T1000 (cell line): ENCODE results near the gene YY1.
"Not testable (repeated sequence)": the region's sequence is repeated elsewhere in the genome, so short reads cannot be mapped to it uniquely, and the experiment has no call there.

Experiments
- DNase-seq: peaks from one replicate; lab custom pipeline; 2025; ENCODE audit warnings: mixed read lengths; lab: John Stamatoyannopoulos, UW

The YY1 gene

DNA sequence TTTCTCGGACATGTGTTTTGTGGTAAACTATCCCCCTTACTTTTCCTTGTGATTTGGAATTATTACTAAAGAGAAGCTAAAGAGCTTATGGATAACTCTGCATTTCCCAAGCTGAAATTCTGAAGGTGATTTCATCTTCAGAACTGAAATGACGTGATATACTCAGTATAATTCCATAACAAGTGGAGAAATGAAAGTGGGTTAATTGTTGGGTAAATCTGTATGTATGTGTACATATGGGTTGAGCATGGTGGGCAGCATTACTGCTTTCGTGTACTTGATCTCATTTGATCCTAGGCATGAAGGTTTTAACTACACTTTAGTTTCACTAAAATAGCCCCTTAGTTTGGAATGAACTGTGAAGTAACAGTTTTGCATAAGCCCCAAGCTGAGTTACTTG, 4.1 kb downstream of the YY1 start:
- no peak for DNase-seq

DNA sequence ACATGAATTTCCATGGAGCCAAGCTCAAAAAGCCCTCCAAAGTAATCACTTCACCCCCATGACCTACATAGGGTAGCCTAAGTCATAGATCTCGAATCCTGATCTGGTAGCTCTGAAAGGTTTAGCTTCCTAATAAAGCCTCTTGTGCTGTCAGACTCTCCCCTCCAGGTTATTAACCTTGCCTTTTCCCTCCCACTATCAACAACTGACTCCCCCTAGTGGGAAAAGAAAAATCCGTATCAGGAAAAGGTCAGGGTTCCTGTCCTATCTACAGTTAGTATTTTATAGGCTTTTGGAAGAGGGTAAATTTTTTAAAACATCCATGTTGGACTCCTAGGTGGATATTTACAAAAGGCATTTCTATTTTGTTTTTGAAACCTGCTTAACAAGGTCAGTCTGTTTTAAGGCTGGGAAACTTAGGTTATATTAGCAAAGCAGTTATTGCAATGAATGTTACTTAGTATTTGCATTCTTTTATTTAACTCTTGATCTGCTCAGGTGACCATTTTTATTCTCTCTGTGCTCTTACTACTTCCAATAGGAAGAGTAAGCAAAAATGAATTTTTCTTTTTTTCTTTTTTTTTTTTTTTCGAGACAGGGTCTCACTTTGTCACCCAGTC, 8.0 kb downstream of the YY1 start:
- DNase-seq, result no peak

GRCh38 chr14:100250732-100251465, 12.0 kb downstream of the YY1 start:
- no peak for DNase-seq

GRCh38 chr14:100252684-100253083, 13.7 kb downstream of the YY1 start:
- no peak for DNase-seq

GRCh38 chr14:100256339-100256895, 17.5 kb downstream of the YY1 start:
- DNase-seq, result no peak

DNA sequence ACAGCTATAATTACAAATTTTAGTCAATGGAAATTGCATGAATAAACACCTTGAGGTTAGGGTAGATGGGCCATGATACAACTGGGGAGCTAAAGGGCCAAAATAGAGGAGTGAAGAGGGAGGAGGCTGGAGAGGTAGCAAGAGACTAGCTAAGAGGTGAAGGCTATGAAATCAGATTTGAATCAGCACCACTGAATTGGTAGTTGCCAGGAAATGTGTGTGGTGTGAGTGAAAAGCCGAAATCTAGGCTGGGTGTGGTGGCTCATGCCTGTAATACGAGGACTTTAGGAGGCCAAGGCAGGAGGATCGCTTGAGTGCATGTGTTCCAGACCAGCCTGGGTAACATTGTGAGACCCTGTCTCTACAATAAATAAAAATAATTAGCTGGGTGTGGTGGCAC, 22.7 kb downstream of the YY1 start:
- DNase-seq, result no peak

DNA sequence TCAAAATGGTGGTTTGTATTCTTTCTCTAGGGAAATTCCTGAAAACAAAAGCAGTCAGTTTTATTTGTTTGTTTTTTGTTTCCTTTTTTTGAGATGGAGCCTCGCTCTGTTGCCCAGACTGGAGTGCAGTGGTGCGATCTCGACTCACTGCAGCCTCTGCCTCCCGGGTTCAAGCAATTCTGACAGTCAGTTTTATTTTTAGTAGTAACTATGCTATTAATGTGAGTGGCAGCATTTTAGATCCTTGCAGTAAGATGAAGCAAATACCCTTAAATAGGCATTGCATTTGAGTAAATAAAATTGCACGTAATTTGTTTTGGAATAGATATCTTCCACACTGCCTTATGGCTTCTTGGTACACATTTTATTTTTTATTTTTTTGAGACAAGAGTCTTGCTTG, 23.6 kb downstream of the YY1 start:
- DNase-seq, result no peak

- no peak for DNase-seq
Observed at GRCh38 chr14:100263141-100263540, 24.2 kb downstream of the YY1 start.

- no peak for DNase-seq
Observed at GRCh38 chr14:100267990-100268389, 29.0 kb downstream of the YY1 start.

GRCh38 chr14:100268591-100269207, 29.8 kb downstream of the YY1 start:
- no peak for DNase-seq

DNA sequence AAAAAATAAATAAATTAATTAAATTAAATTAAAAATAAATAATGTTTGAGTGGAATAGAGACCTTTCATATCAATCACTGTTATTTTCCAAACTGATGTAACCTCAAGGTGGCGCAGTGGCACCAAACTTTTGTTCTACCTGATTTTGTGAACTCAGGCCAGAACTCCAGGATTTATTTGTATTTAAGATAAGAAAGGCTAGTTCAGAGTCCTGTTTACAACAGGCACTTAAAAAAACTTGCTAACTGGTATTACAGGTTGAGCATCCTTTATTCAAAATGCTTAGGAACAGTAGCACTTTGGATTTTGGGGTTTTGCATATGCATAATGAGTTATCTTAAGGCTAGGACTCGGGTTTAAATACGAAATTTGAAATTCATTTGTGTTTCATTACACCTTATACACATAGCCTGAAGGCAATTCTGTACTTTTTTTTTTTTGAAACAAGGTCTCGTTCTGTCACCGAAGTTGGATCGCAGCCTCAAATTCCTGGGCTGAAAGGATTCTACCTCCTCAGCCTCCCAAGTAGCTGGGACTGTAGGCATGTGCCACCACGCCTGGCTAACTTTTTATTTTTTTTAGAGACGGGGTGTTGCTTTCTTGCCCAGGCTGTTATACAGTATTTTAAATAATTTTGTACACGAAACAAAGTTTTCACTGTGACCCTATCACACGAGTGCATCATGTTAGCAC, 32.4 kb downstream of the YY1 start:
- DNase-seq, result no peak

DNA sequence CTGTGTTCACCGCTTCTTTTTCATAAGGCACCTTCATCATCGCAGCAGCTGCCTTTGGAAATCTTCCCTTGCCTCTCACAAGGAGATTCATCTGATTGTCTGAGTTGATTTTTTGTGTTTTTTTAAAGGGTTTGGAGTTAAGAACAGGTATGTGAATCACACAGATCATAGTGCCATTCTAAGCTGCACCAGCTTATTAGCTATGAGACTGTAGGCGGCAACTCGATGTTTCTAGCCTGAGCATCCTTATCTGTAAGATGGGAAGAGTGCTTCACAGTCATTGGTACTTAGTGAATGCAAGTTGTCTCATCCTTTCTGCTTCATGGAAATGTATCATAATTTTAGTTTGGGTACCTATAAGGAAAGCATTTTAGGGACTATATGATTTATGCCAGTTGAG, 35.3 kb downstream of the YY1 start:
- no peak for DNase-seq

- no peak for DNase-seq
Observed at GRCh38 chr14:100275214-100275613, 36.3 kb downstream of the YY1 start.

- DNase-seq, result no peak
Observed at GRCh38 chr14:100278702-100279101, 39.8 kb downstream of the YY1 start.

DNA sequence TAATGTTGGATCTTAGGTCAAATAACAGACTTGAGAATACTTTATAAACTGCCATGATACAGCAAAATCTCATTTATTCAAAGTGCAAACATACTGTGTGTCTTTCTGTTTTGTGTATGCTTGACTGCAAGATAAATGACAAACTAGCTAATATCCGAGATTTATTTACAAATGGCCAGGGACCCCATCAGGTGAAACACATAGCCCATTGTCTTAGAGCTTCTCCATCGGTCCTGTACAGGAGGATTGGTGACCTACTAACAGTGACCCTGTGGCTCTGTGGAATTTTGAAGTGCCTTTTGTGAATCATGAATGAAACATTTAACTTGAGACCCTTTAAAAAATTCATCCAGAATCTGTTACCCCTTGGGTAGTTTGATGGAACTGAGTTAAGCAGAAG, 40.2 kb downstream of the YY1 start:
- DNase-seq, result no peak

- DNase-seq, result no peak
Observed at GRCh38 chr14:100279563-100279962, 40.6 kb downstream of the YY1 start.

DNA sequence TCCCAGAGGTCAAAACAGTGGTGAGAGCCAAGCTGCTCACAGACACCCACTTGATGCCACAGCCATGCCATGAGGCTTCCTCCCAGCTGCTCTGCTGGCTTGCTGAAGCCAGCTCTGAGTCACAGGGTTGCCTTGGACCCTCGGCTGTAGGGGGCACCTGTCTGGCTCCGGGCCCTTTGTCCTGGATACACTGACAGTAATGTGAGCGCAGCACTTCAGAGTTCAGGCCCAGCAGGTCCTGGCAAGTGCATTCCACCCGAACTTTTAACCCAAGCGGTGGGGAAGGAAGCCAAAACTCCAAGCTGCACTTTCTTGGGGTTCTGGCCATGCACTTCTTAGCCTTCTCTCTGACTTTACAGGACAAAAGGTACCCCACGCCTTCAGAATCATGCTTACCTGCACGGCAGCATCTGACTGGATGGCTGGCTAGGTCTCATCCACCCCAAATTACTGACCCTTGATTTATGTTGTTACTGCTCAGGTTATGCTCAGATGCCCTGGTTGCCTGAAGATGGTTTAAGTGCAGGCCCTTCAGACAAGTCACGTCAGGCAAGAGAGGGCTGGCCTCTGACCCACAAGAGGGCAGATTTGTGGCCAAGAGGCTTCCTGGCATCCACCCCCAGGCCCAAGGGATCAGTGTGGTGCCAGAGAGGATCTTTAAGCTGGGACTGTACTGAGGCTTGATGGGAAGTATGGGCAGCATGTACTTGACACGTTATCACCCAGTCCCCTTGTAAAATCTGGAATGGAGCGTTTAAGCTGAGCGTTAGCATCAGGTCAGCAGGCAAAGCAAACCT, 42.5 kb downstream of the YY1 start:
- no peak for DNase-seq

DNA sequence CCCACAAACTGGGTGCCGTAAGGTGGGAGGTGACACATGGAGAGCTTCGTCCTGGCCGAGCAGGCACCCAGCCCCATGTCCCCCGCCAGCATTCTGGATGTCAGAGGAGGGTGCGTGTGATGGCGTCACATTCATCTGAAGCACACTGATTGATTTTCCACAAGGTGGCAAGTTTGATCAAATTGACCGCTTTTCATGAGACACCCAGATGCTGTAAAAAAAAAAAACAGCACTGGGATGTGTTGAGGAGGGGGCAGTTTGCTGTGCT, 43.1 kb downstream of the YY1 start:
- DNase-seq, result no peak

DNA sequence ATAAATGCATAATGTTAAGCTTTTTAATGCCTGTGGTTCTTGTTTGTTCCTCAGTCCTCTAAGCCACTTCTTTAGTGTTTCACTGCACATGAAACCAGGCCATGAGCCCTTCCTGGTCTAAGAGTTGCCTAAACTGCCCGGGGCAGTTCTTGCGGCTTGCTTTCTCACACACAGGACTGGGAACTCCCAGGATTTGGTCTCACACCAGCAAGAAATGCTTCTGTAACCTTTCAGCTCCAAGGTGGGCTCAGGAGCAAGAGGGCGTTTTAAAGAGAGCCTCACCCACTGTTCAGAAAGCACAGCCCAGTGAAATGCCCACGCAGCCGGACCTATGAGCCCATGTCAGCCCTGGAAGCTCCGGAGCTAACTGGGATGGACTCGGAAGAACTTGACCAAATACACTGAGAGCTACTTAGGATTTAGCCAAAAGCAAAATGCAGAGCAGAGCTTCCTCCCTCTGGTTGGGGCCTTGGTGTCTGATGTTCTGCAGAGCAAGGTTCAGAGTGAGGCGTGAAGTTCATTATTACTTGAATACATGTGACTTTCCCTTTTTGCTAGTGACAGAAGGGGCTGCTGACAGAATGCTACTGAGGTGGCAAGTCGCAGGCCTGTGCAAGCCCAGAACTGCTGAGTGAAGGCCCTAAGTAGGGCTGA, 43.9 kb downstream of the YY1 start:
- DNase-seq, result no peak

GRCh38 chr14:100283436-100283835, 44.5 kb downstream of the YY1 start:
- DNase-seq, result not testable (repeated sequence)
